ENCODE results near the gene POLR3F.
A peak's percentile ranks its signal among the peaks of the same experiment; 100 is the strongest.

- TF ChIP-seq, protein P1, sequence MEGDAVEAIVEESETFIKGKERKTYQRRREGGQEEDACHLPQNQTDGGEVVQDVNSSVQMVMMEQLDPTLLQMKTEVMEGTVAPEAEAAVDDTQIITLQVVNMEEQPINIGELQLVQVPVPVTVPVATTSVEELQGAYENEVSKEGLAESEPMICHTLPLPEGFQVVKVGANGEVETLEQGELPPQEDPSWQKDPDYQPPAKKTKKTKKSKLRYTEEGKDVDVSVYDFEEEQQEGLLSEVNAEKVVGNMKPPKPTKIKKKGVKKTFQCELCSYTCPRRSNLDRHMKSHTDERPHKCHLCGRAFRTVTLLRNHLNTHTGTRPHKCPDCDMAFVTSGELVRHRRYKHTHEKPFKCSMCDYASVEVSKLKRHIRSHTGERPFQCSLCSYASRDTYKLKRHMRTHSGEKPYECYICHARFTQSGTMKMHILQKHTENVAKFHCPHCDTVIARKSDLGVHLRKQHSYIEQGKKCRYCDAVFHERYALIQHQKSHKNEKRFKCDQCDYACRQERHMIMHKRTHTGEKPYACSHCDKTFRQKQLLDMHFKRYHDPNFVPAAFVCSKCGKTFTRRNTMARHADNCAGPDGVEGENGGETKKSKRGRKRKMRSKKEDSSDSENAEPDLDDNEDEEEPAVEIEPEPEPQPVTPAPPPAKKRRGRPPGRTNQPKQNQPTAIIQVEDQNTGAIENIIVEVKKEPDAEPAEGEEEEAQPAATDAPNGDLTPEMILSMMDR (IDR thresholded peaks at IDR 0.05), result no peak
- TF ChIP-seq CHD2 (IDR thresholded peaks at IDR 0.05; ENCODE audit: low read length, partially characterized antibody) (peak; percentile 52), REST (IDR thresholded peaks at IDR 0.05; ENCODE audit: low read depth, low read length) (no peak)
These were observed at the start of gene POLR3F, which contains the start of gene DZANK1 for GRCh38 chr20:18466894-18467730.
